A549 (cell line): ENCODE data around the gene MPPED1.

Experiments used
- CEBPB ChIP-seq, 2 experiments: fragments of >200 bp in 1 of 2; sonication (Bioruptor Twin) in 1 of 2; formaldehyde crosslinking in 1 of 2; IDR thresholded peaks; 2 replicates each; pipeline ENCODE4 v1.6.1; 2012 to 2016
- CHD2 ChIP-seq: fragments of 150-350 bp; IDR thresholded peaks from 2 replicates; pipeline ENCODE4 v1.6.1; 2014; ENCODE audit warnings: low read length; ENCODE audit not compliant: partially characterized antibody
- EP300 ChIP-seq, 2 experiments: fragments of >200 bp; sonication (Bioruptor Twin); formaldehyde crosslinking; IDR thresholded peaks; 2 replicates in 1 of 2; 3 replicates in 1 of 2; pipeline ENCODE4 v1.6.1; 2016 to 2017
- ESRRA ChIP-seq: fragments of 150-350 bp; IDR thresholded peaks from 2 replicates; pipeline ENCODE4 v1.6.1; 2014; ENCODE audit warnings: mild to moderate bottlenecking, low read length, borderline replicate concordance
- JUNB ChIP-seq: fragments of >200 bp; sonication (Bioruptor Twin); formaldehyde crosslinking; IDR thresholded peaks from 2 replicates; pipeline ENCODE4 v1.6.1; 2016
- MYC ChIP-seq: IDR thresholded peaks from 2 replicates; pipeline ENCODE4 v1.6.1; 2012; ENCODE audit warnings: mild to moderate bottlenecking, inconsistent platforms, low read length, improper control_type of control experiment, borderline replicate concordance
- POLR2A ChIP-seq: IDR thresholded peaks from 2 replicates; pipeline ENCODE4 v1.6.1; 2012; ENCODE audit warnings: mild to moderate bottlenecking, low read length
- REST ChIP-seq: fragments of 200-600 bp; sonication (generic); IDR thresholded peaks from 2 replicates; pipeline ENCODE4 v1.6.1; 2016; ENCODE audit warnings: antibody characterized with exemption, mild to moderate bottlenecking, moderate library complexity
- RFX5 ChIP-seq: fragments of 450-650 bp; IDR thresholded peaks from 2 replicates; pipeline ENCODE4 v1.7.1; 2014; ENCODE audit warnings: antibody characterized with exemption, mild to moderate bottlenecking, moderate library complexity
- SREBF2 ChIP-seq: fragments of 450-650 bp; IDR thresholded peaks from 2 replicates; pipeline ENCODE4 v1.6.1; 2014; ENCODE audit warnings: mild to moderate bottlenecking, moderate library complexity
- TF ChIP-seq, protein P1 (sequence below): fragments of >200 bp; sonication (Bioruptor Twin); formaldehyde crosslinking; IDR thresholded peaks from 3 replicates; pipeline ENCODE4 v1.5.1; 2016
- TF ChIP-seq, protein P2 (sequence below): IDR thresholded peaks from 2 replicates; pipeline ENCODE4 v1.6.1; 2012
- TF ChIP-seq, protein P3 (sequence below): IDR thresholded peaks from 2 replicates; pipeline ENCODE4 v1.6.1; 2012
- TF ChIP-seq, protein P4 (sequence below): fragments of 450-650 bp; IDR thresholded peaks from 2 replicates; pipeline ENCODE4 v1.6.1; 2014; ENCODE audit warnings: antibody characterized with exemption

DNA sequence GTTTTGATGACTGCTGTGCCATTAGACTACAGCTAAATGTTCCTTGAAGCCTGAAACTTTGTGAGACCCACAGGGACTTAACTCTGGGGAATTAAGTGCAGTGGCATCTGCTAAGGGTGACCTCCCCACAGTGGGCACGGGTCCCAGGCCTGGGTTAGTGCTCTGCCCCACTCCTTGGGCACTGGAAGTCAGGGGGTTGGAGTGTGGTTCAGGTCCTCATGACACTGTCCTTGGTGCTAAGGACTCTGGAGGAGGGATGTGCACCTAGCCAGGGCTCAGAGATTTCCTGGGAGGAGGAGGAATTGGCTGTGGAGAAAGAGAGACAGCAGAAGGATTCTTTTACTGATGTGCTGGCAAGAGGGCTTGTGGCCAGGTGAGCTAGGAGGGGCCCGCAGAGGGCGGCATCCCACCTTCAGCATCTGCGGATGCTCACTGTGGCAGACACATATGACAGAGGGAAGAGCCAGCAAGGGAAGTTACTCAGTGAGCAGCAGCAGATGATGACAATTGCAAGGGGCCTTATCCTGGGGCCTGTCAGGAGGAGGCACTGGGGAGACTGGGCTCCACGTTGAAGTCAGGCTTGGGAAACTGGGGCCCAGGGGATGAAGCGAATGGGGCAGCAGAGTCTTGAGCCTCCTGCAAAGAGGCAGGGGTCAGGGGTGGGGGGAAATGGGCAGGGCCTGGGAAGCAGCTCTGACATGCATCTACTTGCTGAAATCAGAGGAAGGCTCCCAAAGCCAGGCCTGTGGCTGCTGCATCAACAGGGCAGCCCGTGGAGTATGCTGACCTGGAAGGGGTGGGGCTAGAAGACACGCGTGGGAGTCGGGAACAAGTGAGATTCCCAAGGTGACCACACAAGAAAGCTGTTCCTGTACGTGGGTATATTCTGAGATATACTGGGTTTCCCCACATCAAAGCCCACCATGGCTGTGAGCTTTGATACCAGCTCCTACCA is 144.0 kb downstream of the MPPED1 start:
- TF ChIP-seq, protein P1, sequence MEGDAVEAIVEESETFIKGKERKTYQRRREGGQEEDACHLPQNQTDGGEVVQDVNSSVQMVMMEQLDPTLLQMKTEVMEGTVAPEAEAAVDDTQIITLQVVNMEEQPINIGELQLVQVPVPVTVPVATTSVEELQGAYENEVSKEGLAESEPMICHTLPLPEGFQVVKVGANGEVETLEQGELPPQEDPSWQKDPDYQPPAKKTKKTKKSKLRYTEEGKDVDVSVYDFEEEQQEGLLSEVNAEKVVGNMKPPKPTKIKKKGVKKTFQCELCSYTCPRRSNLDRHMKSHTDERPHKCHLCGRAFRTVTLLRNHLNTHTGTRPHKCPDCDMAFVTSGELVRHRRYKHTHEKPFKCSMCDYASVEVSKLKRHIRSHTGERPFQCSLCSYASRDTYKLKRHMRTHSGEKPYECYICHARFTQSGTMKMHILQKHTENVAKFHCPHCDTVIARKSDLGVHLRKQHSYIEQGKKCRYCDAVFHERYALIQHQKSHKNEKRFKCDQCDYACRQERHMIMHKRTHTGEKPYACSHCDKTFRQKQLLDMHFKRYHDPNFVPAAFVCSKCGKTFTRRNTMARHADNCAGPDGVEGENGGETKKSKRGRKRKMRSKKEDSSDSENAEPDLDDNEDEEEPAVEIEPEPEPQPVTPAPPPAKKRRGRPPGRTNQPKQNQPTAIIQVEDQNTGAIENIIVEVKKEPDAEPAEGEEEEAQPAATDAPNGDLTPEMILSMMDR, result no peak
- TF ChIP-seq MYC (no peak), REST (peak; percentile 18; the same call in 1 of the 2 replicates), RFX5 (no peak), CHD2 (no peak), POLR2A (no peak), ESRRA (no peak), EP300 (IDR thresholded peaks at IDR 0.05) (no peak), JUNB (no peak), SREBF2 (no peak), CEBPB (IDR thresholded peaks at IDR 0.05) (no peak)
- TF ChIP-seq, protein P2, sequence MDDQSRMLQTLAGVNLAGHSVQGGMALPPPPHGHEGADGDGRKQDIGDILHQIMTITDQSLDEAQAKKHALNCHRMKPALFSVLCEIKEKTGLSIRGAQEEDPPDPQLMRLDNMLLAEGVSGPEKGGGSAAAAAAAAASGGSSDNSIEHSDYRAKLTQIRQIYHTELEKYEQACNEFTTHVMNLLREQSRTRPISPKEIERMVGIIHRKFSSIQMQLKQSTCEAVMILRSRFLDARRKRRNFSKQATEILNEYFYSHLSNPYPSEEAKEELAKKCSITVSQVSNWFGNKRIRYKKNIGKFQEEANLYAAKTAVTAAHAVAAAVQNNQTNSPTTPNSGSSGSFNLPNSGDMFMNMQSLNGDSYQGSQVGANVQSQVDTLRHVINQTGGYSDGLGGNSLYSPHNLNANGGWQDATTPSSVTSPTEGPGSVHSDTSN, result no peak
- TF ChIP-seq, protein P3, sequence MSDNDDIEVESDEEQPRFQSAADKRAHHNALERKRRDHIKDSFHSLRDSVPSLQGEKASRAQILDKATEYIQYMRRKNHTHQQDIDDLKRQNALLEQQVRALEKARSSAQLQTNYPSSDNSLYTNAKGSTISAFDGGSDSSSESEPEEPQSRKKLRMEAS, result no peak
- TF ChIP-seq, protein P4, sequence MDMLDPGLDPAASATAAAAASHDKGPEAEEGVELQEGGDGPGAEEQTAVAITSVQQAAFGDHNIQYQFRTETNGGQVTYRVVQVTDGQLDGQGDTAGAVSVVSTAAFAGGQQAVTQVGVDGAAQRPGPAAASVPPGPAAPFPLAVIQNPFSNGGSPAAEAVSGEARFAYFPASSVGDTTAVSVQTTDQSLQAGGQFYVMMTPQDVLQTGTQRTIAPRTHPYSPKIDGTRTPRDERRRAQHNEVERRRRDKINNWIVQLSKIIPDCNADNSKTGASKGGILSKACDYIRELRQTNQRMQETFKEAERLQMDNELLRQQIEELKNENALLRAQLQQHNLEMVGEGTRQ, result no peak
